Measurements from ENCODE around the gene MTG2. TPM values are rescaled to one million over a fixed set of nuclear protein-coding genes. Genes with fewer than 3 reads are reported as not detected.

The MTG2 gene
- total and polyA plus RNA-seq, 7 donors, result 25.0 to 56.5 (median 40.4) TPM

GRCh38 chr20:62174870-62175624 lies 7.8 kb upstream of the MTG2 start:
- H3K27me3 ChIP-seq (ENCODE audit: insufficient read depth in 3 of 3, low read length in 2 of 3), result no peaks in the 10 kb centered on the region
- H3K36me3 ChIP-seq (ENCODE audit: insufficient read depth in 1 of 2, low read depth in 1 of 2), result peaks cover 0 to 75% of the 10 kb centered on the region in 2 donors
- no peaks in the 10 kb centered on the region for H3K9me3 ChIP-seq
- no peak overlapping the region for H3K4me3 ChIP-seq
- H3K4me1 ChIP-seq, result no peaks in the 10 kb centered on the region
- DNase-seq (peak in 1 of 2 donors; percentile 26), ATAC-seq (peak in 1 of 4 donors; percentile 26)
- 93 to 94% (median 94%) methylated on average over 26 of the region's 26 CpGs for WGBS, 3 donors
- H3K27ac ChIP-seq, result no peak overlapping the region
- TF ChIP-seq, protein P1, sequence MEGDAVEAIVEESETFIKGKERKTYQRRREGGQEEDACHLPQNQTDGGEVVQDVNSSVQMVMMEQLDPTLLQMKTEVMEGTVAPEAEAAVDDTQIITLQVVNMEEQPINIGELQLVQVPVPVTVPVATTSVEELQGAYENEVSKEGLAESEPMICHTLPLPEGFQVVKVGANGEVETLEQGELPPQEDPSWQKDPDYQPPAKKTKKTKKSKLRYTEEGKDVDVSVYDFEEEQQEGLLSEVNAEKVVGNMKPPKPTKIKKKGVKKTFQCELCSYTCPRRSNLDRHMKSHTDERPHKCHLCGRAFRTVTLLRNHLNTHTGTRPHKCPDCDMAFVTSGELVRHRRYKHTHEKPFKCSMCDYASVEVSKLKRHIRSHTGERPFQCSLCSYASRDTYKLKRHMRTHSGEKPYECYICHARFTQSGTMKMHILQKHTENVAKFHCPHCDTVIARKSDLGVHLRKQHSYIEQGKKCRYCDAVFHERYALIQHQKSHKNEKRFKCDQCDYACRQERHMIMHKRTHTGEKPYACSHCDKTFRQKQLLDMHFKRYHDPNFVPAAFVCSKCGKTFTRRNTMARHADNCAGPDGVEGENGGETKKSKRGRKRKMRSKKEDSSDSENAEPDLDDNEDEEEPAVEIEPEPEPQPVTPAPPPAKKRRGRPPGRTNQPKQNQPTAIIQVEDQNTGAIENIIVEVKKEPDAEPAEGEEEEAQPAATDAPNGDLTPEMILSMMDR (IDR thresholded peaks at IDR 0.05), result no peak
- intact Hi-C loops (cut with DNase I), result no loop called here

GRCh38 chr20:62175711-62176110 lies 7.1 kb upstream of the MTG2 start:
- TF ChIP-seq, protein P1 (IDR thresholded peaks at IDR 0.05), result no peak
- DNase-seq, result peak in 1 of 2 donors; percentile 35

DNA sequence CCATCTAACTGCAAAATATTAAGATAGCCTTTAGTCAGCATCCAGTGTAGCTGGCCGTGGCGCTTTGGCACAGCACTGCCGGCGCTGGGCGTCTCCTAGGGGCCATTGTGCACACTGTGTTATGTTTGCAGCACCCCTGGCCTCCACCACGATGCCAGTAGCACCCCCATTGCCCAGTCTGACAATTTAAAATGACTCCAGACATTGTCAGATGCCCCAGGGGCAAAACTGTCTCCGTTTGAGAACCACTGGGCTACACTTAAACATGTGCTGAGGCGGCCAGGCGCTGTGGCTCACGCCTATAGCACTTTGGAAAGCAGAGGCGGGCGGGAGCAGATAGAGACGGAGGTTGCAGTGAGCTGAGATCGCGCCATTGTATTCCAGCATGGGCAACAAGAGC lies 6.0 kb upstream of the MTG2 start:
- intact Hi-C loops (cut with DNase I), result no loop called here
- no peak overlapping the region for H3K27ac ChIP-seq
- peak in 1 of 2 donors; percentile 19 for DNase-seq
- H3K4me3 ChIP-seq, result no peak overlapping the region
- ATAC-seq, result no peak
- 91 to 93% (median 92%) methylated on average over 15 of the region's 15 CpGs for WGBS, 3 donors
- H3K4me1 ChIP-seq, result no peaks in the 10 kb centered on the region
- no peaks in the 10 kb centered on the region for H3K27me3 ChIP-seq (ENCODE audit: insufficient read depth in 3 of 3, low read length in 2 of 3)
- TF ChIP-seq, protein P1 (IDR thresholded peaks at IDR 0.05), result no peak
- no peaks in the 10 kb centered on the region for H3K9me3 ChIP-seq
- peaks cover 0 to 84% of the 10 kb centered on the region in 2 donors for H3K36me3 ChIP-seq (ENCODE audit: insufficient read depth in 1 of 2, low read depth in 1 of 2)

More at GRCh38 chr20:62175711-62176110, 7.1 kb upstream of the MTG2 start:
- H3K9me3 ChIP-seq, result no peaks in the 10 kb centered on the region
- H3K4me3 ChIP-seq, result no peak overlapping the region
- ATAC-seq, result no peak
- H3K4me1 ChIP-seq, result no peaks in the 10 kb centered on the region
- intact Hi-C loops (cut with DNase I), result no loop called here
- 93 to 96% (median 95%) methylated on average over 10 of the region's 10 CpGs for WGBS, 3 donors
- H3K27ac ChIP-seq, result no peak overlapping the region
- no peaks in the 10 kb centered on the region for H3K27me3 ChIP-seq (ENCODE audit: insufficient read depth in 3 of 3, low read length in 2 of 3)
- H3K36me3 ChIP-seq (ENCODE audit: insufficient read depth in 1 of 2, low read depth in 1 of 2), result peaks cover 0 to 78% of the 10 kb centered on the region in 2 donors

DNA sequence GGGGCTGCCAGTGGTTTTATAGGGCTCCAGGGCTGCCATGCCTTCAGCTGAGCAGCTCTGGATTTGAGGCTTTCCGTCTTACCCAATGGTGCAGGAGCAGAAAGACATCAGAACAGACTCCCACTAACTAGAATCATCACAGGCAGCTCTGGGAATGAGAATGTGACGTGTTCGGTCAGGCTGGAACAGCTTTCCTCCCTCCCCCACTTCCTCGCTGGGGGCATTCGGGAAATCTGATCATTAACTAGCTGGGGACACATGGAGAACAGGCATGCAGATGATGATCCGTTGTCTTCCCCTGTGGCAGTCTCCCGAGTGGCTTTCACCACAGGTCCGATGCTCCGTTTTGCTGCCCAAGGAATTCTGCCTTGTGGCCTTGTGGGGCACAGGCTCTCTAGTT lies 5.5 kb upstream of the MTG2 start:
- TF ChIP-seq, protein P1 (IDR thresholded peaks at IDR 0.05), result no peak
- H3K4me1 ChIP-seq, result no peaks in the 10 kb centered on the region
- no peak for ATAC-seq
- no peaks in the 10 kb centered on the region for H3K27me3 ChIP-seq (ENCODE audit: insufficient read depth in 3 of 3, low read length in 2 of 3)
- H3K9me3 ChIP-seq, result no peaks in the 10 kb centered on the region
- peak in 1 of 2 donors; percentile 0 for DNase-seq
- intact Hi-C loops (cut with DNase I), result no loop called here
- WGBS, 3 donors, result 87 to 95% (median 90%) methylated on average over 9 of the region's 9 CpGs
- peaks cover 0 to 81% of the 10 kb centered on the region in 2 donors for H3K36me3 ChIP-seq (ENCODE audit: insufficient read depth in 1 of 2, low read depth in 1 of 2)
- H3K27ac ChIP-seq, result no peak overlapping the region
- no peak overlapping the region for H3K4me3 ChIP-seq

All from psoas muscle (tissue), 8 donors.